ENCODE data around the gene MC1R.

MC1R gene

DNA sequence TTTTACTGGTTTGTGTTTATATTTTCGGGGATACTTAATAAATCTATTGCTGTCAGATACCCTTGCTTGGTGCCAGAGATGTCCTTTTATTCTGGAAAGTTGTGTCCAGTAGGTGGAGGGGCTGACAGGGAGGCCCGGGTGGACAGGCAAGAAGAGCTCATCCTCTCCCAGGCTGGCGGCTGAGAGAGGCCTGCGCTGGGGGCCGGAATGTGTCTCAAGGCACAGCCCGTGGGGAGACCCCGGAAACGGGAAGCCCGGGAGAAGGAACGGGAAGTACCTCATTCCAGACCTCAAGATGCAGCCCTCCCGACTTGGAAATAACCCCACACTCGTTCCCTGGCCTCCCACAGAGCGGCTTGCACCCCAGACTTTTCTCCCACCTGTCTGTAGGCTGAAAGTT, 17.4 kb downstream of the MC1R start:
- no peak for DNase-seq

DNA sequence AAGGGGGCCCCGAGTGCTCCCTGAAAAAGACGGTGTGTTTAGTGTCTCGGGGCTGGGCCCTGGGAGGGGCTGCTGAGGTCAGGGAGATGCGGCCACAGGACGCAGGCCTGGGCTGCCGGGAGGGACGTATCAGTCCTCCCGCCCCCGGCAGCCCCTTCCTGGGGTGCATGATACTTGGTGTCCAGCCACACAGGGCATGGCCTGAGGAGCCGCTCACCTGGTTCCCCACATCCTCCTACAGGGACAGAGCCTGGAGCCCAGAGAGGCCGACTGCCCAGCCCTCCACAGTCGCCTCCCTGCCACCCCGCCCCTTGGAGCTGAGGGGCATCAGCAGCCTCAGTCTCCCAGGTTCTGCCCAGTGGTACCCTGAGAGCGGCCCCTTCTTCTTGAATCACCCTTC, 17.8 kb downstream of the MC1R start:
- DNase-seq, result no peak

DNA sequence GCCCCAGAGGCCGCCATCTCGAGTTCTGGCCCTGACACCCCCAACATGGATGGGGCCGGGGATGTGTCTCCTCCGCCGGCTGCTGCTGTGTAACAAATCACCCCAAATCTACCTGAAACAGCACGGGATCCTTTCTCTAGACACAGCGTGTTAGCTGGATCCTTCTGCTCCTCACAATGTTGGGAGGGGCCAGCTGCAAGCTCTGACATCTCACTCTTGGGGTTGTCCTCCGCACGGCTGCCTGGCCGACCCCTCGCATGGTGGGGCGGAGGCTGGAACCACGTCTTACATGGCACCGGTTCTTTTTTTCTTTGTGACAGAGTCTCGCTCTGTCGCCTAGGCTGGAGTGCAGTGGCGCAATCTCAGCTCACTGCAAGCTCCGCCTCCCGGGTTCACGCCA, 18.3 kb downstream of the MC1R start:
- DNase-seq, result no peak

DNA sequence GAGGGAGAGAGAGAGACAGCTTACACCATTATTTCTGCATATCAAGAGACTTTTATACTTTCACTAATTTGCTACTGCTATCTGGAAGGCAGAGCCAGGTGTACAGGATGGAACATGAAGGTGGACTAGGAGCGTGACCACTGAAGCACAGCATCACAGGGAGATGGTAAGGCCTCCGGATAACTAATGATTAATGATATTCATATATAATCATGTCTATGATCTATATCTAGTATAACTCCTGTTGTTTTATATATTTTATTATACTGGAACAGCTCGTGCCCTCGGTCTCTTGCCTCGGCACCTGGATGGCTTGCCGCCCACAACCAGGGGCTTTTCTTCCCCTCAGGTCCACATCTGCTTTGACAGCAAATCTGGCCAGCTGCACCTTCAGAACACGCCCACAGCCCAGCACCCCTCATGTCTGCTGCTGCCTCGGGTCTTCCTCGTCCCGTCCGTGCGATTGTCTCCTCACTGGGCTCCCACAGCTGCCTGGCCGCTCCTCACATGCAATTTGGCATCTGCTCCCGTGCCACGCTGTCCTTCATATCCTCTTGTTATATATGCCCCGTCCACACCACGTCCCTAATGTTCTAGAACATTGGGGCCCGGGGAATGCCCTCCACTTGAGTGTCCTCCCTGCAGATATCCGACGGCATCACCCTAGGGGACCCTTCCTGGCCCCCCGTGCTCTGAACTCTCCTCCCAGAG, 19.7 kb downstream of the MC1R start:
- no peak for DNase-seq

DNA sequence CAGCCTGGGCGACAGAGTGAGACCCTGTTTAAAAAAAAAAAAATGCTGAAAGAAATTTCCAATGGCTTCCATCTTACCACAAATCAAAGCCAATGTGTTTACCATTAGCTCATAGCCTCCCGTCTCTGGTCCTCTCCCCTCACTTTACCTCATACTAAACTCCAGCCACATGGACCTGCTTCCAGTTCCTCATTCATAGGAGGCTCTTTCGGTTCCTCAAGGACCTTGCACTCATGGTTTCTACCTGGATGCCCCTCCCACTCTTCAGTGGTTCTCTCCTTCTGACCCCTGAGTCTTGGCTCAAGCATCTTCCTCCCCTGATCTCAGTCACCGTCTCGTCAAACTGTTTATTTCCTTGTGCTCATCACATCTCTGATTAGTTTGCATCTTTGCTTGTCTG, 26.1 kb downstream of the MC1R start:
- no peak for DNase-seq

DNA sequence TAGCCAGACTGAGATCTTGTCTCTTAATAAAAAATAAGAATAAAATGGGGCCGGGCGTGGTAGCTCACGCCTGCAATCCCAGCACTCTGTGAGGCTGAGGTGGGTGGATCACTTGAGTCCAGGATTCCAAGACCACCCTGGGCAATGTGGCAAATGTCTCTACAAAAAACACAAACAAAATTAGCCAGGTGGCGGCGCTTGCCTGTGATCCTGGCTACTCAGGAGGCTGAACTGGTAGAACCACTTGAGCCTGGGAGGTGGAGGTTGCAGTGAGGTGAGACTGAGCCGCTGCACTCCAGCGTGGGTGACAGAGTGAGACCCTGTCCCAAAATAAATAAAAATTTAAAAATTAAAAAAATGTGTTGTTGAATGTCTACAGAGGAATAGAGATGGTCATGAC, 27.0 kb downstream of the MC1R start:
- no peak for DNase-seq

DNA sequence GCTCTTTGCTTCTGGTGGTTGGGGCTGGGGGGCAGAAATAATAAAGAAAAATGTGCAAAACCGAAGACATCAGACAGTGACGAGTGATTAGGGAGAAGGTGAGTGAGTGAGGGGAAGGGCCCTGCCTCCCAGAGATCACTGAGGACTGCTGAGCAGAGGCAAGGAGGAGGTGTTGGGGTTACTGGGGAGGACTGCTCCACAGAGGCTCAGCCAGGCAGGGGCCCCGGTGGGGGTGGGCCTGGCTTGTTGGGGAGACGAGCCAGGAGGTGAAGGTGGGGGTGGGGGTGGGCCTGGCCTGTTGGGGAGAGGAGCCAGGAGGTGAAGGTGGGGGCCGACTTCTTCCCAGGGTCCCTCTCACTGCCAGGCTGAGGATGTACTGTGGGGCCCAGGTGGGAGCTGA, 27.9 kb downstream of the MC1R start:
- DNase-seq, result no peak

DNA sequence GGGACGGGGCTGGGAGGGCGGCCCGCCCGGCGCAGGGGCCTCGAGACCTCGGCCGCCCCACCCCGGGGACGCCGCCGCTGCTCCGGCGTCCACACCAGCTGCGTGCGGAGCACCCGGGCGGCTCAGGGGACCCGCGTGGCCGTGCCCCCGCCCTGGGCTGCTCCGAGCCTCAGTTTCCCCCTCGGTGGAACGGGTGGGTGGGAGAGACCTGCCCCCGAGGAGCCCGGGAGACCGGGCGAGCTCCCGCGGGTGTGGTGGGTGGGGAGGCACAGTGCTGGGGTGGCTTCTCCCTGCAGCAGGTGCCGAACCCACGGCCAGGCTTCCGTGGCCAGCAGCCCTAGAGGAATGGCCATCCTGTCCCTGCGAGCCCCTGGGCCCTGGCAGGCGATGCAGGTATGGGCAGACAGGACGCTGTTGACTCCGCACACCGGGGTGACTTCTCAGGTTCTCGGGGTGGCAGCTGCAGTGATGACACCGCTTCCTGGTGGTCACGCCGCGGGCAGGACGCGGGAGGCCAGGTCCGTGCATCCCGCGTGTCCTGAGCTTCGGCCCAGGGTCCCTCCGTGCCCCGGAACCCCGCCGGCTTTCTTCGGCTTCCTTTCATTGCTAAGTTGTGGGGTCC, 30.6 kb downstream of the MC1R start:
- no peak for DNase-seq

DNA sequence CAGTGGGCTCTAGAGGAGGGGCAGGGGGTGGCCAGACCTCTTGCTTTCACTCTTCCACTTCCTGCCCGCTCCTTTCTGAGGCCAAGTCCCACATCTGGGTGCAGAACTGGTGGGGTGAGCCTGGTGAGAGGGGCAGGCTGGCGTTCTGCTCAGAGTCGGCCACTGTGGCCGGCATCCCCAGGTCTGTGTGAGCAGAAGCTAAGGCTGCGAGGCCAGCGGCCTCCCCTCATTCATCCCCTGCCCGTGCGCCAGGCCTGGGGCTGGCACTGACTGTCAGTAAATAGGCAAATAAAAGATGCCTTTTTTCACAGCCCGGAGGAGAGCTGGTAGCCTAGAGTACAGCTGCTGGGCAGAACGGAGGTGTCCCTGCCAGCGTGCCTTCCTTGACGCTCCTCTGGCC, 31.1 kb downstream of the MC1R start:
- DNase-seq, result no peak

DNA sequence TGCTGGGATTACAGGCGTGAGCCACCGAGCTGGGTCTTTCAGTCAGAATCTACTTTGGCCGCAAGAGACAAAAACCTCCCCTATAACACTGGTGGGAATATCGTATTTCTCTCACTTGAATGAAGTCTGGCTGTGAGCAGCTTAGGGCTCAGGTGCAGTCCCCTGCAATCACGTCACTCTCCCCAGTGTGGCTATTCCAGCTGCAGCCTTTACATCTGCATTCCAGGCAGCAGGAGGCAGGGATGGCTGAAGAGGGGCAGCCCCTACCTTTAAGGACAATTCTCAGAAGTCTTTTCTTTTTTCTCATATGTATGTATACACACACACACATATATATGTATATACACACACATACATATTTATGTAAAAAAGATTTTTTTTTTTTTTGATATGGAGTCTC, 32.8 kb downstream of the MC1R start:
- no peak for DNase-seq

DNA sequence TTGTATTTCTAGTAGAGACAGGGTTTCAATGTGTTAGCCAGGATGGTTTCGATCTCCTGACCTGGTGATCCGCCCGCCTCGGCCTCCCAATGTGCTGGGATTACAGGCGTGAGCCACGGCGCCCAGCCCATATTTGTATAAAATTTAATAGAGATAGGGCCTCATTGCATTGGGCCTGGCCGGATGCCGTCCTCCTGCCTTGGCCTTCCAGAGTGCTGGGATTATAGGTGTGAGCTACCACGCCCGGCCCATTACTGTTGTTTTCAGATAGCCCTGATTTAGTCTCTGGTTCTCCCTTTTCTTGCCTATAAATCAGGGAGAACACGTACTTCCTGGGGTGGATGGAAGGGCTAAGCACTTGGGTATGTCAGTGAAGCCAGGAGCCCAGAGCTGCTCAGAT, 33.4 kb downstream of the MC1R start:
- no peak for DNase-seq

DNA sequence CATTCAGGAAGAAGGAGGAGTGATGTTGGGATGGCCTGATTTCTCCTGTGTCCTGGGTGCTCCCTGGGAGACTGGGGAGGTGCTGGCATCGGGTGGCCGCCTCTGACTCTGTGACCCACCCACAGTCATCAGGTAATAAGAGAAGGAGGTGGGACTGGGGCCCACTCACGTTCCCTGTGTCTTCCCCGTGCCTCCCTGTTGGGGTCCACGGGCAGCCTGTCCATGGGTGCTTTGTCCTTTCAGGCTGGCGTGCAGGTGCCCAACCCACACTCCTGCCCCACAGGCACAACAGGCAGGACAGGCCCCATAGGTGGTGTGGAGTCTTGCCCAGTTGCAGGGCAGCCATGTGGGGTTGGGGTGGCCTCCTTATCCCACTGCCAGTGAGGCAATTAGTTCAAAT, 33.9 kb downstream of the MC1R start:
- no peak for DNase-seq

DNA sequence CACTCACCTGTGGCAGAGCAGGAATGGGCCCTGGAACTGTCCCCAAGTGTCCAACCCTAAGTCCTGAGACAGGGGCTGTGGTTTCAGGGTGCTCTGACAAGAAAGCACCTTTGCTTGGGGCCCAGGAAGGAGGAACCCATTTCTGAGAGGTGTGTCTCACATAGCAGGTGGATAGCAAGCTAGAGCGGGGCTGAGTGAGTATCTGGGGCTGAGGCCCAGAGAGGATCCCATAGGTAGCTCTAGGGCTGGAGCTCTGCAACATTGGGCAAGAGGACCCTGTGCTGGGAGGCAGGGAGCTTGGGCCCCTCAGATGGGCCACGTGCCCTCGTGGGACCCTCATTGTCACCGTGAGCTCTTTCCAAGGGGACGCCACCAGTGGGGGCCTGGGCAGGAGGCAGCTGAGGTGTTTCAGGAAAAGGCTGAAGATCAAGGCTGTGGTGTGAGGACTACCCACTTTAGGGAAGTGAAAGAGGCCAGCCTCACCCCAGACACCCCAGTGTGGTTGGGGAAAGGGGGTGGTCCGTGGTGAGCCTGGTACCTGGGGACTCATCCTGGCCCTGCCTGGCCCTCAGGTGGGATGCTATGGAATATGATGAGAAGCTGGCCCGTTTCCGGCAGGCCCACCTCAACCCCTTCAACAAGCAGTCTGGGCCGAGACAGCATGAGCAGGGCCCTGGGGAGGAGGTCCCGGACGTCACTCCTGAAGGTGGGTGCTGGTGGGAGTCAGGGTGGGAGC, 35.2 kb downstream of the MC1R start:
- no peak for DNase-seq

DNA sequence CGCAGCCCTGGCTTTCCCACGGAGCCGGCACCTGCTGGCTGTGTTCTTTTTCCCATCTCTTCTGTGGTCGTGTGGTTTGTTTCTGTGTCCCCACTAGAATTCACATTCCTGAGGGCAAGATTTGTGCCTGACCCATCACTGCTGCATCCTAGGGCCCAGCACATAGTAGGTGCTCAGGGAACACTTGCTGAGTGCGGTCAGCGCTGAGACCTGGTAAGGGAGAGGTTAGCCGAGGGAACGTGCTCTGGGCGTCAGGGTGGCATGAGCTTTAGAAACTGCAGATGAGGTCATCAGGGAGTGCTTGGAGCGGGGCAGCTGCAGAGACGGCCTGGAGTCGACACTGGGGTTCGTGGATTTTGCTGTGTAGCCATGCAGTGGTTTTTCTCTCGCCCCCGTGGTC, 35.8 kb downstream of the MC1R start:
- DNase-seq, result no peak

DNA sequence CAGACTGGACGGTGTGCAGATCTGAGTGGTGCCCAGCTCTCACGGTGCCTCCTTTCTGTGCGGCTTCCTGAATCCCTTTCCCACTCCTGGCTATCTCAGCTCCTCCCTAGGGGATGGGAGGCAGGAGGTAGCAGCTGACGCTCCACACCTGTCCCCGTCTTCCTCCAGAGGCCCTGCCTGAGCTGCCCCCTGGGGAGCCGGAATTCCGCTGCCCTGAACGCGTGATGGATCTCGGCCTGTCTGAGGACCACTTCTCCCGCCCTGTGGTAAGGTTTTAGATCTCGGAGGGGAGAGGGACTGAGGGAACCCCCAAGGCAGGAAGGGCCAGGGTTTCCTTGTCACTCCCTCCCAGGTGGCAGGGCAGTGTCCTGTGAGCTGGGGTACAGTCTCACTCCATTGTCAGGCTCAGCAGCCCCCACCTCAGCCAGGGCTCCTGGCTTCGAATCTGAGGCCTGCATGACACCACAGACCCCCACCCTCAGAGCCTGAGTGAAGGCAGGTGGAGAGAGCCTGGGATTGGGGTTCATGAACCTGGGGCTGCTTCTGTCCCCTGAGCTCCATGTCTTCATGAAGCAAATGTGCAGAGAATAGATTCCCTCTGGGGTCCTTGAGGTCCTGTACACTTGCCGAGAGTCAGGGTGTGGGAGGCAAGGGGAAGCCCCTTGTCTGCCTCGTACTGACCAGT, 36.5 kb downstream of the MC1R start:
- no peak for DNase-seq

DNA sequence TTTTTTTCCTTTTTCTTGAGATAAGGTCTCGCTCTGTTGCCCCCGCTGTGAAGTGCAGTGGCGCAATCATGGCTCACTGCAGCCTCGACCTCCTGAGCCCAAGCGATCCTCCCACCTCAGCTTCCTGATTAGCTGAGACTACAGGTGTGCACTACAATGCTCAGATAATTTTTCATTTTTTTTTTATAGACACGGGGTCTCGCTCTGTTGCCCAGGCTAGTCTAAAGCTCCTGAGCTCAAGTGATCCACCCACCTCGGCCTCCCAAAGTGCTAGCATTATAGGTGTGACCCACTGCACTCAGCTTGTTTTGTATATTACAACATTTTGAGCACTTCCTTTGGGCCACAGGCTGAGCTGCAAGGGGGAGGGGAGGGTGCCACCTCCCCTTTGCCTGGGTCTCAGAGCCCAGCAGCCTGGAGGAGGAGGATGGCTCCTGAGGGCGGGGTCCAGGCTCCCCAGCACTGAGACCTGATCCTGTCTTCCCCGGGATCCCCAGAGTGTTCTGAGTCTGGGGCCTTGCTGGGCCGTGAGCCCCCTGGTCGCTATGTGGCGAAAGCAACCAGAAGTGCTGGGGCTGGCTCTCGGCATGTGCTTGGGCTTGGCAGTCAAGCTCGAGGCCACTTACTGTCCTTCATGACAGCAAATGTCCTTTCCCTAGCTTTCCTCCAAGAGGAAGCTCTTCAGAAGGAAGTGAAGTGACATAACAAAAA, 38.0 kb downstream of the MC1R start:
- no peak for DNase-seq

DNA sequence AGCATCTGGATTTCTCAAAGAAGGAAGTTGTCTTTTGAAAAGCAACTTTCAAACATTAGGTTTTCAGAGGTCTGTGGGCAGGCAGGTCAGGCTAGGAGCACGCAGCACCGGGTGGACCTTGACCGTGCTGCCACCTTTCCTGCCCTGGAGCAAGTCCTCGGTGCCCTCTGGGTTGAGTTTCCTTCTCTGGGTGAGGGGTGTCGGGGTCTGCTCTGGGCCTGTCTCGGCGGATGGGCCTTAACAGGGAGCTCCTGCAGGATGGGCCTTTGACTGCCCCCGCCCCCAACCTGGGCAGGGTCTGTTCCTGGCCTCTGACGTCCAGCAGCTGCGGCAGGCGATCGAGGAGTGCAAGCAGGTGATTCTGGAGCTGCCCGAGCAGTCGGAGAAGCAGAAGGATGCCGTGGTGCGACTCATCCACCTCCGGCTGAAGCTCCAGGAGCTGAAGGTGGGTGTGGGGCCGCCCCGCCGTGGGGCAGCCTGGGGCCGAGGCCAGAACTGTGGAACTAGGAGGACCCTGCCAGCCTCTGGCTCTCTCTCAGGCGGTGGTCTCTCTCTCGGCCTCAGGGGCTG, 38.6 kb downstream of the MC1R start:
- DNase-seq, result no peak

DNA sequence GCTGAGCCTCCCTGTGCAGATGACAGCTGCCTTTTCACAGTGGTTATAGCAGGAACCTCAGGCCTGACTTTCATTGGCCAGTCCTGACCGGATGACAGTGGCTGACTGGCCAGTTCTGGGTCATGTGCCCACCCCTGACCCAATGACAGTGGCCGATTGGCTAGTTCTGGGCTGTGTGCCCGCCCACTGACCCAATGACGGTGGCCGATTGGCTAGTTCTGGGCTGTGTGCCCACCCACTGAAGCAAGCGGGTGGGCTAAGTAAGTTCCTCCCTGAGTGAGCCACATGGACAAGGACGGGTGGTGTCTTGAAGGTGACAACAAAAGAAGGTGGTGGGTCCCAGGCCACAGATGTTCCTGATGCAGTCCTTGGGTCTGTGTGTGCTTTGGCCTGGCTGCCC, 39.4 kb downstream of the MC1R start:
- no peak for DNase-seq

DNA sequence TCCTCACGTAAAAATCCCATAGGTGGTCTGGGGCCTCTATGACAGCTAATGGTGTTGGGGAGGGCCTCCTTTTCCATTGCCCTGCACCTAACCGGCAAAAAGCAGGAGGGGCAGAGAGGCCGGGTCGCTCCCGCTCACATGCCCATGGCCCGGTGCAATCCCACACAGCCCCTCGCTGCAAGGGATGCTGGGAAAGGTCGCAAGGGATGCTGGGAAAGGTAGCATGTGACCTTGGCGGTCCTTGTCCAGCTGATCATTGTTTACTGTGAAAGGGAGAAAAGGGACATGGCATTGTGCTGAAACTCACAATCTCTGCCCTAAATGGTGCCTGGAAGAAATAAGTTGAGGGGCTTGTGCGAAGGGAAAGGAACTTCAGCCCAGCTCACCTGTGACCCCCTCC, 39.9 kb downstream of the MC1R start:
- DNase-seq, result no peak

DNA sequence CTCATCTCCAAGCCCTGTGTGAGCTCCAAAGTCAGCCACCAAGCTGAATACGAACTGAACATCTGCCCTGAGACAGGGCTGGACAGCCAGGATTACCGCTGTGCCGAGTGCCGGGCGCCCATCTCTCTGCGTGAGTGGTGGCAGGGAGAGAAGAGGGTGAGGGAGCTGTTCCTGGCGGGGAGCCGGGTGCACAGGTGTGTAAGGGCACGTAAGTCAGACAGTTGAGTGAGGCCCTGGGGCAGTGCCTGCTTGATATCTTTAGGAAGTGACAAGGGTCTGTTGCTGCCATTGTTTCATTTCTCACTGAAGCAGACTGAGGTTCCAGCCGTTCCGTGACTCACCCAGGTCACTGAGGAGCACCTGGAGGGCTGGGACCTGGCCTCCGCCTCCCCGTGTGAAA, 42.3 kb downstream of the MC1R start:
- no peak for DNase-seq

DNA sequence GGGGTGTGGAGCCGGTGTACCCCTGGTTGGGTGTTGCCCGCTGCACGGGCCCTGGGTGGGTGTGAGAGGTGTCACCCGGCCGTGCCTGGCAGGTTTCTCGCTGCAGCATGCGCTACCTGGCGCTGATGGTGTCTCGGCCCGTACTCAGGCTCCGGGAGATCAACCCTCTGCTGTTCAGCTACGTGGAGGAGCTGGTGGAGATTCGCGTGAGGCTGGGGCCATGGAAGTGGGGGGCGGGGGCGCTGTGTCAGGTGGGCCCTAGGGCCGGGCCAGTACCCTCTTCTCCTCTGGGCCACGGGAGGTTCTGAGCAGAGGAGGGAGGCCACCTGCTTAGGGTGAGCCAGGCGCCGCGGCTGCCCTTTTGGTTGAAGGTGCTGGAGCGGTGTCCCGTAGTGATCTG, 43.3 kb downstream of the MC1R start:
- DNase-seq, result no peak

DNA sequence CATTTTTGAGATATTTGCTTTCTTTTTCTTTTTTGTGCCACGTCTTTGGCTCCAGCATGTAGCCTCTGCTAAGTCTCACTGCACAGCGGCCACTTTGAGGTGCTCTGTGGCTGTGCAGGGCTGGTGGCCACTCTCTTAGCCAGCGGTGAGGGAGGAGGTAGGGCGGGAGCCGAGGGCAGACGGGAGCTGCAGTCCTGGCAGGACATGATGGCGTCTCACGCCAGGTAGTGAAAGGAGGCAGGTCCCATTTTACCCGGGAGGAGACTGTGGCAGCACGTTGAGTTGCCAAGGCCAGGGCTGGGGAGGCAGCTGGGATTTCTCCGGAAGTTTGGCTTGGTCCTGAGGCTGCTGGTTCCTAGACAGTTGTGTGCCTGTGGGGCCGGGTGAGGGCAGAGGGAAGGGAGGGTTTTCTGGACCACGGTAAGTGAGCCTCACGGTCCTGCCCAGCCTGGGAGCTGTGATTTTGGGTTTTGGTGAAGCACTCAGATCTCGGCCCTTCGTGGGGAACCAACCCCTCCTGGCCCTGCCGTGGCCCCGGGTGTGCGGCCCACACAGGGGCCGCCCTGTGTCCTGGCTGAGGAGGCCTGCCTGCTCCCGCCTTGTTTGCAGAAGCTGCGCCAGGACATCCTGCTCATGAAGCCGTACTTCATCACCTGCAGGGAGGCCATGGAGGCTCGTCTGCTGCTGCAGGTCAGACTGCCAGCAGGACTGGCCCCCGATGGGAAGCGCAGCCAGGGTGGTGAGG, 44.3 kb downstream of the MC1R start:
- no peak for DNase-seq
